ENCODE results near the gene TULP1.

TULP1 gene

DNA sequence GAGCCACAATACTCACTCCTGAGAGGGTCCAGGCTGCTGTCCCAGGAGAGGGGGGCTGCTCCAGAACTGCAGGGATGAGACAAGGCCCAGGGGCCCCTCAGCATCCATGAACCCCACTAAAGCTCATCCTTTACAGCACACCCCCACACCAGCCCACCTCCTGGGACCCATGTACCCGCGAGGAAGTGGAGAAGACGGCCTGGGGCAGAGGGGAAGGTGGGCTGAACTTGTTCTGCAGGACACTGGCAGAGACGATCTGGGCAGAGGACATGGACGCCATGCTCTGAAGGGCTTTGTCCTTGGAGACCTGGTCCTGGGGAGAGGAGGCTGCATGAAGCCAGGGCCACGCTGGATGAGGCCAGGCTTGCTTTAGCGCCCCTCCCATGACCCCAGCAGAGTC lies 34.4 kb downstream of the TULP1 start:
- H3F3A ChIP-seq (ENCODE audit: insufficient read depth, low read length): 0 out of 2 replicates have a peak, but pooled peaks cover 2% of the 10 kb centered on the region
- no peaks in the 10 kb centered on the region for H4K20me1 ChIP-seq (ENCODE audit: insufficient read depth, low read length)
- peaks cover 12% of the 10 kb centered on the region for H3K36me3 ChIP-seq (ENCODE audit: insufficient read depth, low read length)
- H3K4me1 ChIP-seq (ENCODE audit: insufficient read depth, low read length, severe bottlenecking): no peaks in the 10 kb centered on the region
- TF ChIP-seq EZH2 (IDR thresholded peaks at IDR 0.05; ENCODE audit: borderline replicate concordance, low read length): no peak
- TF ChIP-seq, protein P1, sequence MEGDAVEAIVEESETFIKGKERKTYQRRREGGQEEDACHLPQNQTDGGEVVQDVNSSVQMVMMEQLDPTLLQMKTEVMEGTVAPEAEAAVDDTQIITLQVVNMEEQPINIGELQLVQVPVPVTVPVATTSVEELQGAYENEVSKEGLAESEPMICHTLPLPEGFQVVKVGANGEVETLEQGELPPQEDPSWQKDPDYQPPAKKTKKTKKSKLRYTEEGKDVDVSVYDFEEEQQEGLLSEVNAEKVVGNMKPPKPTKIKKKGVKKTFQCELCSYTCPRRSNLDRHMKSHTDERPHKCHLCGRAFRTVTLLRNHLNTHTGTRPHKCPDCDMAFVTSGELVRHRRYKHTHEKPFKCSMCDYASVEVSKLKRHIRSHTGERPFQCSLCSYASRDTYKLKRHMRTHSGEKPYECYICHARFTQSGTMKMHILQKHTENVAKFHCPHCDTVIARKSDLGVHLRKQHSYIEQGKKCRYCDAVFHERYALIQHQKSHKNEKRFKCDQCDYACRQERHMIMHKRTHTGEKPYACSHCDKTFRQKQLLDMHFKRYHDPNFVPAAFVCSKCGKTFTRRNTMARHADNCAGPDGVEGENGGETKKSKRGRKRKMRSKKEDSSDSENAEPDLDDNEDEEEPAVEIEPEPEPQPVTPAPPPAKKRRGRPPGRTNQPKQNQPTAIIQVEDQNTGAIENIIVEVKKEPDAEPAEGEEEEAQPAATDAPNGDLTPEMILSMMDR (IDR thresholded peaks at IDR 0.05; ENCODE audit: low read length): no peak
- H3K4me2 ChIP-seq (ENCODE audit: low read length): no peak overlapping the region
- no peak overlapping the region for H3K9ac ChIP-seq (ENCODE audit: low read length)
- no peaks in the 10 kb centered on the region for H3K9me2 ChIP-seq (ENCODE audit: low read depth, low read length)
- H3K27ac ChIP-seq (ENCODE audit: low read depth, low read length, poor library complexity, severe bottlenecking): no peak overlapping the region
- H3K9me3 ChIP-seq (ENCODE audit: low read length): no peaks in the 10 kb centered on the region
- 0 out of 2 replicates have a peak, but pooled peaks cover 4% of the 10 kb centered on the region for H3K27me3 ChIP-seq (ENCODE audit: insufficient read depth, low read length)
- no peaks in the 10 kb centered on the region for H3K79me2 ChIP-seq (ENCODE audit: insufficient read depth, low read length)
- no peak overlapping the region for H3K4me3 ChIP-seq (ENCODE audit: low read depth, low read length, poor library complexity, severe bottlenecking)
- no peak overlapping the region for H2AFZ ChIP-seq (ENCODE audit: low read length)

DNA sequence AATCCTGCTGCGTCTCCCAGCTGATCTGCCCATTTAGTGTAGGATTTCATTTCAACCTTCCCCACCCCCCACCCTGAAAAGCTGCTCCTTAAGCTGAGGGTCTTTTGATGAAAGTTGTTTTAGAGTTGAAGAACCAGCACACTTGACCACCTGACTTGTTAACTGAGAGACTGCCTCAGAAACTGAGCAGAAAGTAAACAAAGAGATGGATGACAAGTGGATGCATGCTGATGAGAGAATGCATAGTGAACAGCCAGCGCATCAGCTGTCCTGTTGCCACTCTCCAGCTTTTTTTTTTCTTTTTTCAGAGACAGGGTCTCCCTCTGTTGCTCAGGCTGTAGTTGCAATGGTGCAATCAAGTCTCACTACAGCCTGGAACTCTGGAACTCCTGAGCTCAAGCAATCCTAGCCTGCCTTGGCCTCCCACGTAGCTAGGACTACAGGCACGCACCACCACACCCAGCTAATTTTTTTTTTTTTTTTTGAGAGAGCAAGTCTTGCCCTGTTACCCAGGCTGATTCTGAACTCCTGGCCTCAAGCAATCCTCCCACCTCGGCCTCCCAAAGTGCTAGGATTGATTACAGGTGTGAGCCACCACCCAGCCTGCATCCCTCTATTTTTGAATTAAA lies 35.0 kb downstream of the TULP1 start:
- no peaks in the 10 kb centered on the region for H3K27me3 ChIP-seq (ENCODE audit: insufficient read depth, low read length)
- peaks cover 18% of the 10 kb centered on the region for H3K36me3 ChIP-seq (ENCODE audit: insufficient read depth, low read length)
- H3F3A ChIP-seq (ENCODE audit: insufficient read depth, low read length): 0 out of 2 replicates have a peak, but pooled peaks cover 3% of the 10 kb centered on the region
- no peaks in the 10 kb centered on the region for H3K79me2 ChIP-seq (ENCODE audit: insufficient read depth, low read length)
- no peak overlapping the region for H3K27ac ChIP-seq (ENCODE audit: low read depth, low read length, poor library complexity, severe bottlenecking)
- TF ChIP-seq, protein P1 (IDR thresholded peaks at IDR 0.05; ENCODE audit: low read length): no peak
- TF ChIP-seq EZH2 (IDR thresholded peaks at IDR 0.05; ENCODE audit: borderline replicate concordance, low read length): no peak
- H3K9me2 ChIP-seq (ENCODE audit: low read depth, low read length): no peaks in the 10 kb centered on the region
- no peaks in the 10 kb centered on the region for H3K9me3 ChIP-seq (ENCODE audit: low read length)
- H4K20me1 ChIP-seq (ENCODE audit: insufficient read depth, low read length): no peaks in the 10 kb centered on the region
- no peak overlapping the region for H3K4me2 ChIP-seq (ENCODE audit: low read length)
- H3K4me1 ChIP-seq (ENCODE audit: insufficient read depth, low read length, severe bottlenecking): no peaks in the 10 kb centered on the region
- no peak overlapping the region for H3K4me3 ChIP-seq (ENCODE audit: low read depth, low read length, poor library complexity, severe bottlenecking)
- H2AFZ ChIP-seq (ENCODE audit: low read length): no peak overlapping the region
- H3K9ac ChIP-seq (ENCODE audit: low read length): no peak overlapping the region

- no peaks in the 10 kb centered on the region for H3K9me3 ChIP-seq (ENCODE audit: low read length)
- H3K4me1 ChIP-seq (ENCODE audit: insufficient read depth, low read length, severe bottlenecking): peaks cover 4% of the 10 kb centered on the region
- H3K27ac ChIP-seq (ENCODE audit: low read depth, low read length, poor library complexity, severe bottlenecking): no peak overlapping the region
- no peak overlapping the region for H2AFZ ChIP-seq (ENCODE audit: low read length)
- peaks cover 24% of the 10 kb centered on the region for H3K36me3 ChIP-seq (ENCODE audit: insufficient read depth, low read length)
- H3K79me2 ChIP-seq (ENCODE audit: insufficient read depth, low read length): no peaks in the 10 kb centered on the region
- H3F3A ChIP-seq (ENCODE audit: insufficient read depth, low read length): 0 out of 2 replicates have a peak, but pooled peaks cover 3% of the 10 kb centered on the region
- H3K9ac ChIP-seq (ENCODE audit: low read length): no peak overlapping the region
- no peak for TF ChIP-seq EZH2 (IDR thresholded peaks at IDR 0.05; ENCODE audit: borderline replicate concordance, low read length)
- TF ChIP-seq, protein P1 (IDR thresholded peaks at IDR 0.05; ENCODE audit: low read length): no peak
- H3K27me3 ChIP-seq (ENCODE audit: insufficient read depth, low read length): no peaks in the 10 kb centered on the region
- no peak overlapping the region for H3K4me2 ChIP-seq (ENCODE audit: low read length)
- no peaks in the 10 kb centered on the region for H4K20me1 ChIP-seq (ENCODE audit: insufficient read depth, low read length)
- no peak overlapping the region for H3K4me3 ChIP-seq (ENCODE audit: low read depth, low read length, poor library complexity, severe bottlenecking)
- no peaks in the 10 kb centered on the region for H3K9me2 ChIP-seq (ENCODE audit: low read depth, low read length)
These were observed 35.7 kb downstream of the TULP1 start for GRCh38 chr6:35477028-35477427.
